ENCODE results near the gene DUSP10. TPM values are rescaled to one million over a fixed set of nuclear protein-coding genes. Genes with fewer than 3 reads are reported as not detected.

DUSP10 gene
- total RNA-seq, 1 experiment from 2014 or later: 1.7 TPM

DNA sequence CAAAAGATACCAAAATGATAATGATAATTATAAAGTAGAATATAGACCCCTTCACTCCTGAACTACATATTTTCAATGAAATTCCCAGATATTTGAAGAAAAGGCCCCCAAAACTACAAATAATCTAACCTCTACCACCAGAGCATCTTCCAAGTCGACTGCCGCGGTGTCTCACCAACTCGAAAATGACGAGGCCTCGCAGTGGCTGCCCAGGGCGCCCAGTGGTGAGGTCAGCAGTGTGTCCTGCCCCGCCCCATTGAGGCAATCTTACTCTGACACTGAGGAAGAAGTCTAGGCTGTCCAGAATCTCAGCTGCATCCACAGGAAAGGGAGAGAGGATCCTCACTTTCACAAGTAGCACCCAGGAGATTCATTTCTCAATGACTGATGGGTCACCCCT is 5.2 kb downstream of the DUSP10 start:
- BruUV-seq (replicated peaks): no TSS peak
- Histone ChIP-seq H3K79me2 (ENCODE audit: insufficient read depth, low read length) (no peaks in the 10 kb centered on the region), H3K4me2 (ENCODE audit: low read length) (no peak overlapping the region), H3K4me1 (ENCODE audit: control insufficient read depth in 1 of 2, insufficient read depth in 2 of 2, low read length in 2 of 2) (peaks cover 0 to 8% of the 10 kb centered on the region in 2 experiments; a peak in 1 of 4 replicates), H3K9ac (ENCODE audit: low read length) (no peak overlapping the region), H3K36me3 (ENCODE audit: control insufficient read depth in 1 of 2, insufficient read depth in 2 of 2, low read length in 2 of 2) (no peaks in the 10 kb centered on the region), H2AFZ (ENCODE audit: low read depth, low read length, poor library complexity, severe bottlenecking) (no peak overlapping the region), H3K27ac (ENCODE audit: low read depth, low read length) (no peak overlapping the region), H3K27me3 (ENCODE audit: insufficient read depth, low read length) (no peaks in the 10 kb centered on the region), H3K9me3 (ENCODE audit: control insufficient read depth in 1 of 2, insufficient read depth in 1 of 2, low read depth in 1 of 2, low read length in 2 of 2) (no peaks in the 10 kb centered on the region), H3K4me3 (replicated peaks in 1 of 2; ENCODE audit: low read depth in 1 of 2, low read length in 2 of 2) (no peak overlapping the region), H4K20me1 (ENCODE audit: insufficient read depth) (no peaks in the 10 kb centered on the region), H3K9me2 (ENCODE audit: insufficient read depth) (no peaks in the 10 kb centered on the region)
- intact Hi-C loops (cut with micrococcal nuclease): no loop called here
- POLR2A ChIA-PET: no interaction called here
- CTCF ChIA-PET: no interaction called here
- ATAC-seq (no peak), DNase-seq (ENCODE audit: low read depth, low spot score) (no peak)
- no peak for TF ChIP-seq TCF7L2 (IDR thresholded peaks at IDR 0.05; ENCODE audit: borderline replicate concordance, extremely low read depth, insufficient read depth, insufficient read length)
- TF ChIP-seq ELF1 (IDR thresholded peaks at IDR 0.05; ENCODE audit: borderline replicate concordance, low read depth): no peak
- TF ChIP-seq SIN3A (IDR thresholded peaks at IDR 0.05; ENCODE audit: low read depth): no peak
- TF ChIP-seq, protein P1, sequence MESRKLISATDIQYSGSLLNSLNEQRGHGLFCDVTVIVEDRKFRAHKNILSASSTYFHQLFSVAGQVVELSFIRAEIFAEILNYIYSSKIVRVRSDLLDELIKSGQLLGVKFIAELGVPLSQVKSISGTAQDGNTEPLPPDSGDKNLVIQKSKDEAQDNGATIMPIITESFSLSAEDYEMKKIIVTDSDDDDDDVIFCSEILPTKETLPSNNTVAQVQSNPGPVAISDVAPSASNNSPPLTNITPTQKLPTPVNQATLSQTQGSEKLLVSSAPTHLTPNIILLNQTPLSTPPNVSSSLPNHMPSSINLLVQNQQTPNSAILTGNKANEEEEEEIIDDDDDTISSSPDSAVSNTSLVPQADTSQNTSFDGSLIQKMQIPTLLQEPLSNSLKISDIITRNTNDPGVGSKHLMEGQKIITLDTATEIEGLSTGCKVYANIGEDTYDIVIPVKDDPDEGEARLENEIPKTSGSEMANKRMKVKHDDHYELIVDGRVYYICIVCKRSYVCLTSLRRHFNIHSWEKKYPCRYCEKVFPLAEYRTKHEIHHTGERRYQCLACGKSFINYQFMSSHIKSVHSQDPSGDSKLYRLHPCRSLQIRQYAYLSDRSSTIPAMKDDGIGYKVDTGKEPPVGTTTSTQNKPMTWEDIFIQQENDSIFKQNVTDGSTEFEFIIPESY (IDR thresholded peaks at IDR 0.05; ENCODE audit: extremely low read depth, insufficient replicate concordance, low read length): no peak
- RAD21 ChIA-PET (ENCODE audit: low non-redundant PET in 1 of 2, low total read pairs in 2 of 2, uncharacterized antibody in 2 of 2, unreplicated experiment in 2 of 2): no interaction called here

DNA sequence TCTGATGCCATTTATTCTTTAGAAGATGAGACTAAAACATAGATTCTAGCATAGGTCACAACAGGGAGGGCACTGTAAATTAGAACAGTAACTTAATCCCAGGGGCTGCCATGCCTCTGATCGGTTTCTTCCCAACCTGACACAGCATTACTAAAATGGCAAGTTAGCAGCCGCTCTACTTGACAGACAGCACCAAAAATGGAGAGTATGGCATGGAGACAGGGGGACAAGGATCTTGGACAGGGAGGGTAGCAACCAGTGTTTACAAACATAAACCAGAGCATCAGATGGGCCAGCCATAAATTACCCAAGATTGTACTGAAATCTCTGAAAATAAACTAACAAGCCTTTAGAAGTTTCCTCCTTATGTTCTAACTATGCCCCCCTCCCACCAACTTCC is 5.9 kb downstream of the DUSP10 start:
- no peak overlapping the region for H3K4me2 ChIP-seq (ENCODE audit: low read length)
- ChIA-PET POLR2A (no interaction called here), RAD21 (ENCODE audit: low non-redundant PET in 1 of 2, low total read pairs in 2 of 2, uncharacterized antibody in 2 of 2, unreplicated experiment in 2 of 2) (no interaction called here), CTCF (no interaction called here)
- H3K36me3 ChIP-seq (ENCODE audit: control insufficient read depth in 1 of 2, insufficient read depth in 2 of 2, low read length in 2 of 2): no peaks in the 10 kb centered on the region
- H3K27ac ChIP-seq (ENCODE audit: low read depth, low read length): no peak overlapping the region
- no peaks in the 10 kb centered on the region for H4K20me1 ChIP-seq (ENCODE audit: insufficient read depth)
- H3K79me2 ChIP-seq (ENCODE audit: insufficient read depth, low read length): no peaks in the 10 kb centered on the region
- H3K27me3 ChIP-seq (ENCODE audit: insufficient read depth, low read length): no peaks in the 10 kb centered on the region
- no peak overlapping the region for H3K4me3 ChIP-seq (replicated peaks in 1 of 2; ENCODE audit: low read depth in 1 of 2, low read length in 2 of 2)
- H3K9me3 ChIP-seq (ENCODE audit: control insufficient read depth in 1 of 2, insufficient read depth in 1 of 2, low read depth in 1 of 2, low read length in 2 of 2): no peaks in the 10 kb centered on the region
- no TSS peak for BruUV-seq (replicated peaks)
- DNase-seq (ENCODE audit: low read depth, low spot score) (no peak), ATAC-seq (no peak)
- no peak overlapping the region for H3K9ac ChIP-seq (ENCODE audit: low read length)
- H2AFZ ChIP-seq (ENCODE audit: low read depth, low read length, poor library complexity, severe bottlenecking): no peak overlapping the region
- 0 out of 4 replicates have a peak, but pooled peaks cover 0 to 2% of the 10 kb centered on the region in 2 experiments for H3K4me1 ChIP-seq (ENCODE audit: control insufficient read depth in 1 of 2, insufficient read depth in 2 of 2, low read length in 2 of 2)
- intact Hi-C loops (cut with micrococcal nuclease): no loop called here
- no peaks in the 10 kb centered on the region for H3K9me2 ChIP-seq (ENCODE audit: insufficient read depth)
- TF ChIP-seq SRF (IDR thresholded peaks at IDR 0.05; ENCODE audit: low read depth): no peak
- TF ChIP-seq YY1 (IDR thresholded peaks at IDR 0.05; ENCODE audit: extremely low read depth, insufficient replicate concordance, low read depth, low read length): no peak
- TF ChIP-seq, protein P2, sequence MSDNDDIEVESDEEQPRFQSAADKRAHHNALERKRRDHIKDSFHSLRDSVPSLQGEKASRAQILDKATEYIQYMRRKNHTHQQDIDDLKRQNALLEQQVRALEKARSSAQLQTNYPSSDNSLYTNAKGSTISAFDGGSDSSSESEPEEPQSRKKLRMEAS (IDR thresholded peaks at IDR 0.05): no peak
- TF ChIP-seq, protein P3, sequence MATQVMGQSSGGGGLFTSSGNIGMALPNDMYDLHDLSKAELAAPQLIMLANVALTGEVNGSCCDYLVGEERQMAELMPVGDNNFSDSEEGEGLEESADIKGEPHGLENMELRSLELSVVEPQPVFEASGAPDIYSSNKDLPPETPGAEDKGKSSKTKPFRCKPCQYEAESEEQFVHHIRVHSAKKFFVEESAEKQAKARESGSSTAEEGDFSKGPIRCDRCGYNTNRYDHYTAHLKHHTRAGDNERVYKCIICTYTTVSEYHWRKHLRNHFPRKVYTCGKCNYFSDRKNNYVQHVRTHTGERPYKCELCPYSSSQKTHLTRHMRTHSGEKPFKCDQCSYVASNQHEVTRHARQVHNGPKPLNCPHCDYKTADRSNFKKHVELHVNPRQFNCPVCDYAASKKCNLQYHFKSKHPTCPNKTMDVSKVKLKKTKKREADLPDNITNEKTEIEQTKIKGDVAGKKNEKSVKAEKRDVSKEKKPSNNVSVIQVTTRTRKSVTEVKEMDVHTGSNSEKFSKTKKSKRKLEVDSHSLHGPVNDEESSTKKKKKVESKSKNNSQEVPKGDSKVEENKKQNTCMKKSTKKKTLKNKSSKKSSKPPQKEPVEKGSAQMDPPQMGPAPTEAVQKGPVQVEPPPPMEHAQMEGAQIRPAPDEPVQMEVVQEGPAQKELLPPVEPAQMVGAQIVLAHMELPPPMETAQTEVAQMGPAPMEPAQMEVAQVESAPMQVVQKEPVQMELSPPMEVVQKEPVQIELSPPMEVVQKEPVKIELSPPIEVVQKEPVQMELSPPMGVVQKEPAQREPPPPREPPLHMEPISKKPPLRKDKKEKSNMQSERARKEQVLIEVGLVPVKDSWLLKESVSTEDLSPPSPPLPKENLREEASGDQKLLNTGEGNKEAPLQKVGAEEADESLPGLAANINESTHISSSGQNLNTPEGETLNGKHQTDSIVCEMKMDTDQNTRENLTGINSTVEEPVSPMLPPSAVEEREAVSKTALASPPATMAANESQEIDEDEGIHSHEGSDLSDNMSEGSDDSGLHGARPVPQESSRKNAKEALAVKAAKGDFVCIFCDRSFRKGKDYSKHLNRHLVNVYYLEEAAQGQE (IDR thresholded peaks at IDR 0.05; ENCODE audit: low read depth): no peak
- no peak for TF ChIP-seq POLR2AphosphoS5 (IDR thresholded peaks at IDR 0.05; ENCODE audit: low read depth, low read length)
- no peak for TF ChIP-seq ELF1 (IDR thresholded peaks at IDR 0.05; ENCODE audit: borderline replicate concordance, low read depth)
- TF ChIP-seq, protein P1 (IDR thresholded peaks at IDR 0.05; ENCODE audit: extremely low read depth, insufficient replicate concordance, low read length): no peak
- no peak for TF ChIP-seq EGR1 (IDR thresholded peaks at IDR 0.05; ENCODE audit: low read depth)

Data from HCT116 (cell line).